Loucy (cell line): Measurements from ENCODE around the gene EPHA6.
A peak's percentile ranks its signal among the peaks of the same experiment; 100 is the strongest.

Source experiments
- EZH2phosphoT487 ChIP-seq: fragments of 200-600 bp; IDR thresholded peaks from 2 replicates; pipeline ENCODE4 v1.6.1; 2018; ENCODE audit warnings: antibody characterized with exemption, mild to moderate bottlenecking, moderate library complexity, borderline replicate concordance
- TF ChIP-seq, protein P1 (sequence below): fragments of 200-600 bp; sonication (generic); conservative IDR thresholded peaks from 2 replicates; pipeline ENCODE4 v1.5.1; 2014; ENCODE audit warnings: mild to moderate bottlenecking, antibody characterized with exemption, low read length

- TF ChIP-seq, protein P1, sequence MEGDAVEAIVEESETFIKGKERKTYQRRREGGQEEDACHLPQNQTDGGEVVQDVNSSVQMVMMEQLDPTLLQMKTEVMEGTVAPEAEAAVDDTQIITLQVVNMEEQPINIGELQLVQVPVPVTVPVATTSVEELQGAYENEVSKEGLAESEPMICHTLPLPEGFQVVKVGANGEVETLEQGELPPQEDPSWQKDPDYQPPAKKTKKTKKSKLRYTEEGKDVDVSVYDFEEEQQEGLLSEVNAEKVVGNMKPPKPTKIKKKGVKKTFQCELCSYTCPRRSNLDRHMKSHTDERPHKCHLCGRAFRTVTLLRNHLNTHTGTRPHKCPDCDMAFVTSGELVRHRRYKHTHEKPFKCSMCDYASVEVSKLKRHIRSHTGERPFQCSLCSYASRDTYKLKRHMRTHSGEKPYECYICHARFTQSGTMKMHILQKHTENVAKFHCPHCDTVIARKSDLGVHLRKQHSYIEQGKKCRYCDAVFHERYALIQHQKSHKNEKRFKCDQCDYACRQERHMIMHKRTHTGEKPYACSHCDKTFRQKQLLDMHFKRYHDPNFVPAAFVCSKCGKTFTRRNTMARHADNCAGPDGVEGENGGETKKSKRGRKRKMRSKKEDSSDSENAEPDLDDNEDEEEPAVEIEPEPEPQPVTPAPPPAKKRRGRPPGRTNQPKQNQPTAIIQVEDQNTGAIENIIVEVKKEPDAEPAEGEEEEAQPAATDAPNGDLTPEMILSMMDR, result peak; percentile 88
- no peak for TF ChIP-seq EZH2phosphoT487
Measured at GRCh38 chr3:97793420-97794019, 979.1 kb downstream of the EPHA6 start.
